H1 (cell line): ENCODE results near the gene DPF3. TPM values are rescaled to one million over a fixed set of nuclear protein-coding genes. Genes with fewer than 3 reads are reported as not detected.

Experiments
- BRCA1 ChIP-seq: IDR thresholded peaks from 2 replicates; pipeline ENCODE4 v1.6.1; 2012; ENCODE audit warnings: low read depth, low read length, improper control_type of control experiment
- KDM1A ChIP-seq: fragments of 200-600, 300-600 bp; sonication (generic); IDR thresholded peaks from 2 replicates; pipeline ENCODE4 v1.7.1; 2016; ENCODE audit warnings: mild to moderate bottlenecking, low read length, borderline replicate concordance
- POLR2A ChIP-seq, 2 experiments: IDR thresholded peaks; 1 replicate in 1 of 2; 2 replicates in 1 of 2; pipeline ENCODE4 v1.6.1; 2011; ENCODE audit warnings: low read depth in 2 of 2, low read length in 2 of 2, mild to moderate bottlenecking in 2 of 2; ENCODE audit errors: control extremely low read depth in 1 of 2
- POU5F1 ChIP-seq: IDR thresholded peaks from 2 replicates; pipeline ENCODE4 v1.6.1; 2011; ENCODE audit warnings: low read depth, mild to moderate bottlenecking, low read length, moderate library complexity
- RAD21 ChIP-seq, 2 experiments: IDR thresholded peaks in 1 of 2; conservative IDR thresholded peaks in 1 of 2; 2 replicates each; pipeline ENCODE4 v1.6.1; 2011; ENCODE audit warnings: low read depth in 2 of 2, low read length in 2 of 2, improper control_type of control experiment in 1 of 2, inconsistent platforms in 1 of 2, mild to moderate bottlenecking in 1 of 2, moderate library complexity in 1 of 2
- SAP30 ChIP-seq: fragments of 300-600 bp; sonication (generic); IDR thresholded peaks from 2 replicates; pipeline ENCODE4 v1.7.1; 2012; ENCODE audit warnings: low read length, moderate library complexity, mild to moderate bottlenecking, inconsistent platforms; ENCODE audit not compliant: insufficient read depth, insufficient replicate concordance
- polyA plus RNA-seq, 7 experiments: library from polyadenylated mRNA; depleted of rRNA in 3 of 7; stranded (reverse) in 5 of 7; unstranded in 2 of 7; fragments of >200 nt in 5 of 7; fragments of 200-250 nt in 2 of 7; gene quantifications; 1 replicate in 5 of 7; 2 replicates in 1 of 7; 4 replicates in 1 of 7; pipeline versions ENCODE4 v1.2.1 to v1.2.3, GENCODE V29; 2011 to 2013; ENCODE audit warnings: missing spikeins in 2 of 7, mixed read lengths in 2 of 7
- total RNA-seq: library from RNA; stranded (reverse); fragmentation: NEBNext Ultra II Directional; extraction: Animal tissue kit (Norgen Biotek cat#: 25700); gene quantifications from 2 replicates; pipeline ENCODE4 v1.2.1, GENCODE V29; 2021
- TF ChIP-seq, protein P1 (sequence below): fragments of 300-600 bp; sonication (generic); IDR thresholded peaks from 2 replicates; pipeline ENCODE4 v1.7.1; 2012; ENCODE audit warnings: low read length, moderate library complexity, mild to moderate bottlenecking, inconsistent platforms; ENCODE audit not compliant: insufficient replicate concordance

DPF3 gene
- total and polyA plus RNA-seq, 2 of the 8 experiments (the other 6 are each of a cell fraction or from before 2014, with no cell fraction given) = 0.19 TPM; not detected in 1

DNA sequence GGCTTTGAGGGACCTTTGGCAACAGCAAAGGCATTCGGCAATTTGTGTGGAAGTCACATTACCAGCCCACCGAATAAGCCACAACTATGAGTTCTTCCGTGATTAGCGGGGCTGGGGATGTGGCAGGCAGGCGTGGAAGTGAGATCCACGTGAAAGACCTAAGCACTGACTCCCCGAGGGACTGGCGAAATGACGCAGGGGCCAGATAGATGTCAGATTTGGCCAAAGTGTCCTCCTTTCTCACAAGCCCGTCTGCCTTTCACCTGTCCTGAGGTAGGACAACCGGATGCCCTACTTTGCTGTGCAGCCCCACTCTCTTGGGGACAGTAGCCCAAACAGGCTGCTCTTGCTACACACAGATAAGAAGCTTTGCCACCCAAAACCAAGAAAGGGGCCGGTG lies 54.5 kb downstream of the DPF3 start (continued):
- TF ChIP-seq, protein P1, sequence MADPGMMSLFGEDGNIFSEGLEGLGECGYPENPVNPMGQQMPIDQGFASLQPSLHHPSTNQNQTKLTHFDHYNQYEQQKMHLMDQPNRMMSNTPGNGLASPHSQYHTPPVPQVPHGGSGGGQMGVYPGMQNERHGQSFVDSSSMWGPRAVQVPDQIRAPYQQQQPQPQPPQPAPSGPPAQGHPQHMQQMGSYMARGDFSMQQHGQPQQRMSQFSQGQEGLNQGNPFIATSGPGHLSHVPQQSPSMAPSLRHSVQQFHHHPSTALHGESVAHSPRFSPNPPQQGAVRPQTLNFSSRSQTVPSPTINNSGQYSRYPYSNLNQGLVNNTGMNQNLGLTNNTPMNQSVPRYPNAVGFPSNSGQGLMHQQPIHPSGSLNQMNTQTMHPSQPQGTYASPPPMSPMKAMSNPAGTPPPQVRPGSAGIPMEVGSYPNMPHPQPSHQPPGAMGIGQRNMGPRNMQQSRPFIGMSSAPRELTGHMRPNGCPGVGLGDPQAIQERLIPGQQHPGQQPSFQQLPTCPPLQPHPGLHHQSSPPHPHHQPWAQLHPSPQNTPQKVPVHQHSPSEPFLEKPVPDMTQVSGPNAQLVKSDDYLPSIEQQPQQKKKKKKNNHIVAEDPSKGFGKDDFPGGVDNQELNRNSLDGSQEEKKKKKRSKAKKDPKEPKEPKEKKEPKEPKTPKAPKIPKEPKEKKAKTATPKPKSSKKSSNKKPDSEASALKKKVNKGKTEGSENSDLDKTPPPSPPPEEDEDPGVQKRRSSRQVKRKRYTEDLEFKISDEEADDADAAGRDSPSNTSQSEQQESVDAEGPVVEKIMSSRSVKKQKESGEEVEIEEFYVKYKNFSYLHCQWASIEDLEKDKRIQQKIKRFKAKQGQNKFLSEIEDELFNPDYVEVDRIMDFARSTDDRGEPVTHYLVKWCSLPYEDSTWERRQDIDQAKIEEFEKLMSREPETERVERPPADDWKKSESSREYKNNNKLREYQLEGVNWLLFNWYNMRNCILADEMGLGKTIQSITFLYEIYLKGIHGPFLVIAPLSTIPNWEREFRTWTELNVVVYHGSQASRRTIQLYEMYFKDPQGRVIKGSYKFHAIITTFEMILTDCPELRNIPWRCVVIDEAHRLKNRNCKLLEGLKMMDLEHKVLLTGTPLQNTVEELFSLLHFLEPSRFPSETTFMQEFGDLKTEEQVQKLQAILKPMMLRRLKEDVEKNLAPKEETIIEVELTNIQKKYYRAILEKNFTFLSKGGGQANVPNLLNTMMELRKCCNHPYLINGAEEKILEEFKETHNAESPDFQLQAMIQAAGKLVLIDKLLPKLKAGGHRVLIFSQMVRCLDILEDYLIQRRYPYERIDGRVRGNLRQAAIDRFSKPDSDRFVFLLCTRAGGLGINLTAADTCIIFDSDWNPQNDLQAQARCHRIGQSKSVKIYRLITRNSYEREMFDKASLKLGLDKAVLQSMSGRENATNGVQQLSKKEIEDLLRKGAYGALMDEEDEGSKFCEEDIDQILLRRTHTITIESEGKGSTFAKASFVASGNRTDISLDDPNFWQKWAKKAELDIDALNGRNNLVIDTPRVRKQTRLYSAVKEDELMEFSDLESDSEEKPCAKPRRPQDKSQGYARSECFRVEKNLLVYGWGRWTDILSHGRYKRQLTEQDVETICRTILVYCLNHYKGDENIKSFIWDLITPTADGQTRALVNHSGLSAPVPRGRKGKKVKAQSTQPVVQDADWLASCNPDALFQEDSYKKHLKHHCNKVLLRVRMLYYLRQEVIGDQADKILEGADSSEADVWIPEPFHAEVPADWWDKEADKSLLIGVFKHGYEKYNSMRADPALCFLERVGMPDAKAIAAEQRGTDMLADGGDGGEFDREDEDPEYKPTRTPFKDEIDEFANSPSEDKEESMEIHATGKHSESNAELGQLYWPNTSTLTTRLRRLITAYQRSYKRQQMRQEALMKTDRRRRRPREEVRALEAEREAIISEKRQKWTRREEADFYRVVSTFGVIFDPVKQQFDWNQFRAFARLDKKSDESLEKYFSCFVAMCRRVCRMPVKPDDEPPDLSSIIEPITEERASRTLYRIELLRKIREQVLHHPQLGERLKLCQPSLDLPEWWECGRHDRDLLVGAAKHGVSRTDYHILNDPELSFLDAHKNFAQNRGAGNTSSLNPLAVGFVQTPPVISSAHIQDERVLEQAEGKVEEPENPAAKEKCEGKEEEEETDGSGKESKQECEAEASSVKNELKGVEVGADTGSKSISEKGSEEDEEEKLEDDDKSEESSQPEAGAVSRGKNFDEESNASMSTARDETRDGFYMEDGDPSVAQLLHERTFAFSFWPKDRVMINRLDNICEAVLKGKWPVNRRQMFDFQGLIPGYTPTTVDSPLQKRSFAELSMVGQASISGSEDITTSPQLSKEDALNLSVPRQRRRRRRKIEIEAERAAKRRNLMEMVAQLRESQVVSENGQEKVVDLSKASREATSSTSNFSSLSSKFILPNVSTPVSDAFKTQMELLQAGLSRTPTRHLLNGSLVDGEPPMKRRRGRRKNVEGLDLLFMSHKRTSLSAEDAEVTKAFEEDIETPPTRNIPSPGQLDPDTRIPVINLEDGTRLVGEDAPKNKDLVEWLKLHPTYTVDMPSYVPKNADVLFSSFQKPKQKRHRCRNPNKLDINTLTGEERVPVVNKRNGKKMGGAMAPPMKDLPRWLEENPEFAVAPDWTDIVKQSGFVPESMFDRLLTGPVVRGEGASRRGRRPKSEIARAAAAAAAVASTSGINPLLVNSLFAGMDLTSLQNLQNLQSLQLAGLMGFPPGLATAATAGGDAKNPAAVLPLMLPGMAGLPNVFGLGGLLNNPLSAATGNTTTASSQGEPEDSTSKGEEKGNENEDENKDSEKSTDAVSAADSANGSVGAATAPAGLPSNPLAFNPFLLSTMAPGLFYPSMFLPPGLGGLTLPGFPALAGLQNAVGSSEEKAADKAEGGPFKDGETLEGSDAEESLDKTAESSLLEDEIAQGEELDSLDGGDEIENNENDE = no peak
- TF ChIP-seq KDM1A (no peak), POU5F1 (no peak), BRCA1 (no peak), RAD21 (IDR thresholded peaks at IDR 0.05 in 1 of 2, conservative IDR thresholded peaks at IDR 0.05 in 1 of 2; ENCODE audit: low read depth in 2 of 2, low read length in 2 of 2) (no peak), SAP30 (no peak), POLR2A (IDR thresholded peaks at IDR 0.05; ENCODE audit: control extremely low read depth in 1 of 2, low read depth in 2 of 2, low read length in 2 of 2) (no peak)
